ENCODE results near the gene TCN1. TPM values are rescaled to one million over a fixed set of nuclear protein-coding genes. Genes with fewer than 3 reads are reported as not detected.
"Not testable (repeated sequence)": the region's sequence is repeated elsewhere in the genome, so short reads cannot be mapped to it uniquely, and the experiment has no call there.

TCN1 gene, protein sequence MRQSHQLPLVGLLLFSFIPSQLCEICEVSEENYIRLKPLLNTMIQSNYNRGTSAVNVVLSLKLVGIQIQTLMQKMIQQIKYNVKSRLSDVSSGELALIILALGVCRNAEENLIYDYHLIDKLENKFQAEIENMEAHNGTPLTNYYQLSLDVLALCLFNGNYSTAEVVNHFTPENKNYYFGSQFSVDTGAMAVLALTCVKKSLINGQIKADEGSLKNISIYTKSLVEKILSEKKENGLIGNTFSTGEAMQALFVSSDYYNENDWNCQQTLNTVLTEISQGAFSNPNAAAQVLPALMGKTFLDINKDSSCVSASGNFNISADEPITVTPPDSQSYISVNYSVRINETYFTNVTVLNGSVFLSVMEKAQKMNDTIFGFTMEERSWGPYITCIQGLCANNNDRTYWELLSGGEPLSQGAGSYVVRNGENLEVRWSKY
- total RNA-seq: 1 to 10 TPM in 1 of 6 donors, not detected in 5; 1.1 TPM

DNA sequence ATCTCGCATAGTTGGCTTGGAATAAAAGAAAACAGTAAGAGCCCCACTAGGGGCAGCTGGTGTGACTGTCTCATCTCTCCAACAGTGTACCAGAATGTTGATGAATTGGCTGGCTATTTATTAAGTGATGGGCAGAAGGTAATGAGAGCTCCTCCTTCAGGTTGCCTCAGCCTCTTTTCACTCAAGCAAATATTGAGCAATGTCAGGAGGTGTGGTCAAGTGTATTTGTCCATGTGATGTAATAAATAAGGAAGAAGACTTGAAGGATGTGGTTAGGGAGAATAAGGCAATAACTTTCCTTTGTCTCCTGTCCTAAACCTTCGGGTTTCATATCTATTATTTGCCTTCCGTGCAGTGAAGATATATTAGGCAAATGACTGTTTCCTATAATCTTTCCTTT, at the start of gene TCN1:
TSS of gene TCN1 (minus strand) at position 91 of the 400 bp plus-strand sequence. CDS start at position 74, 17 bp downstream.
- H3K36me3 ChIP-seq: no peaks in the 10 kb centered on the region
- DNase-seq (peak in 1 of 2 donors; percentile 27), ATAC-seq (ENCODE audit: low FRiP score in 2 of 2) (peak in 1 of 2 donors; percentile 46)
- 48 to 65% methylated on average over 3 of the region's 3 CpGs for WGBS, 2 donors
- no peaks in the 10 kb centered on the region for H3K27me3 ChIP-seq
- no peaks in the 10 kb centered on the region for H3K4me1 ChIP-seq
- TF ChIP-seq POLR2AphosphoS5 (IDR thresholded peaks at IDR 0.05) (no peak), EP300 (IDR thresholded peaks at IDR 0.05) (no peak), POLR2A (IDR thresholded peaks at IDR 0.05) (no peak)
- TF ChIP-seq, protein P1, sequence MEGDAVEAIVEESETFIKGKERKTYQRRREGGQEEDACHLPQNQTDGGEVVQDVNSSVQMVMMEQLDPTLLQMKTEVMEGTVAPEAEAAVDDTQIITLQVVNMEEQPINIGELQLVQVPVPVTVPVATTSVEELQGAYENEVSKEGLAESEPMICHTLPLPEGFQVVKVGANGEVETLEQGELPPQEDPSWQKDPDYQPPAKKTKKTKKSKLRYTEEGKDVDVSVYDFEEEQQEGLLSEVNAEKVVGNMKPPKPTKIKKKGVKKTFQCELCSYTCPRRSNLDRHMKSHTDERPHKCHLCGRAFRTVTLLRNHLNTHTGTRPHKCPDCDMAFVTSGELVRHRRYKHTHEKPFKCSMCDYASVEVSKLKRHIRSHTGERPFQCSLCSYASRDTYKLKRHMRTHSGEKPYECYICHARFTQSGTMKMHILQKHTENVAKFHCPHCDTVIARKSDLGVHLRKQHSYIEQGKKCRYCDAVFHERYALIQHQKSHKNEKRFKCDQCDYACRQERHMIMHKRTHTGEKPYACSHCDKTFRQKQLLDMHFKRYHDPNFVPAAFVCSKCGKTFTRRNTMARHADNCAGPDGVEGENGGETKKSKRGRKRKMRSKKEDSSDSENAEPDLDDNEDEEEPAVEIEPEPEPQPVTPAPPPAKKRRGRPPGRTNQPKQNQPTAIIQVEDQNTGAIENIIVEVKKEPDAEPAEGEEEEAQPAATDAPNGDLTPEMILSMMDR (IDR thresholded peaks at IDR 0.05): no peak
- H3K27ac ChIP-seq: peak within 1 kb of the TSS in 1 of 4 donors; percentile 27
- H3K4me3 ChIP-seq: no peak within 1 kb of the TSS
- H3K9me3 ChIP-seq: no peaks in the 10 kb centered on the region

DNA sequence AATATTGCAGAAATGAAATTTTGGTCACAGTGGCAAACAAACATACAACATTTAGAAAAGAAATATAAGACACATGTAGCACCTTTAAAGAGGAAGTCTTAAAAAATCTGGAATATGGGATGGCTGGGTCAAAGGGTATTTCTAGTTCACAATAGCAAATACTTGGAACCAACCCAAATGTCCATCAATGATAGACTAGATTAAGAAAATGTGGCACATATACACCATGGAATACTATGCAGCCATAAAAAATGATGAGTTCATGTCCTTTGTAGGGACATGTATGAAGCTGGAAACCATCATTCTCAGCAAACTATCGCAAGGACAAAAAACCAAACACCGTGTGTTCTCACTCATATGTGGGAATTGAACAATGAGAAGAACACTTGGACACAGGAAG, 37.3 kb upstream of the TCN1 start:
- not testable (repeated sequence) for H3K27me3 ChIP-seq; H3K4me3 ChIP-seq; DNase-seq; H3K36me3 ChIP-seq; H3K27ac ChIP-seq; ATAC-seq (ENCODE audit: low FRiP score in 2 of 2); H3K4me1 ChIP-seq; H3K9me3 ChIP-seq
- 90 to 100% methylated on average over 2 of the region's 2 CpGs for WGBS, 2 donors

DNA sequence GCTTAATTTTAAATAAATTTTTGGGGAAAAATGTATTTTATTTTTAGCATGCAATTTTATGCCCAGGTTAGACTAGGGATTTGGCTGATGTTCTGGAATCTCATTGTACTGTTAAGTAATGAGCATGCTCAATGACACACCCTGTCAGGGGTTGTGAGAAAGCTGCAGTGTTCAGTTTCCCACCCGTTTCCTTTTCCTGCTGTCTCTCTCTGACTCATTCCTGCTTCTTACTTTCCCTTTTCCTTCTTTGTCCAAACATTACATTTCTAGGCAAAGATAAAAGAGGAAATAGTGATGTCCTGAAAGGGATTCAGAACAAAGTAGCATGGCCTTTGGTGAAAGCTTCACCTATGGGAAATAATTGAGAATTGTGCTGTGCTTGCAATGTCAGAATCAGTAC, 35.0 kb upstream of the TCN1 start:
- Histone ChIP-seq H3K27me3 (no peaks in the 10 kb centered on the region), H3K4me3 (no peak overlapping the region), H3K27ac (no peak overlapping the region), H3K4me1 (no peaks in the 10 kb centered on the region), H3K9me3 (peaks cover 0 to 4% (median 2%) of the 10 kb centered on the region in 4 donors), H3K36me3 (no peaks in the 10 kb centered on the region)
- ATAC-seq (ENCODE audit: low FRiP score in 2 of 2) (peak in 1 of 2 donors; percentile 36), DNase-seq (no peak)
- TF ChIP-seq POLR2AphosphoS5 (IDR thresholded peaks at IDR 0.05) (no peak), EP300 (IDR thresholded peaks at IDR 0.05) (no peak), POLR2A (IDR thresholded peaks at IDR 0.05) (no peak)
- TF ChIP-seq, protein P1 (IDR thresholded peaks at IDR 0.05): no peak
- 25 to 42% methylated on average over 1 of the region's 1 CpG for WGBS, 2 donors

DNA sequence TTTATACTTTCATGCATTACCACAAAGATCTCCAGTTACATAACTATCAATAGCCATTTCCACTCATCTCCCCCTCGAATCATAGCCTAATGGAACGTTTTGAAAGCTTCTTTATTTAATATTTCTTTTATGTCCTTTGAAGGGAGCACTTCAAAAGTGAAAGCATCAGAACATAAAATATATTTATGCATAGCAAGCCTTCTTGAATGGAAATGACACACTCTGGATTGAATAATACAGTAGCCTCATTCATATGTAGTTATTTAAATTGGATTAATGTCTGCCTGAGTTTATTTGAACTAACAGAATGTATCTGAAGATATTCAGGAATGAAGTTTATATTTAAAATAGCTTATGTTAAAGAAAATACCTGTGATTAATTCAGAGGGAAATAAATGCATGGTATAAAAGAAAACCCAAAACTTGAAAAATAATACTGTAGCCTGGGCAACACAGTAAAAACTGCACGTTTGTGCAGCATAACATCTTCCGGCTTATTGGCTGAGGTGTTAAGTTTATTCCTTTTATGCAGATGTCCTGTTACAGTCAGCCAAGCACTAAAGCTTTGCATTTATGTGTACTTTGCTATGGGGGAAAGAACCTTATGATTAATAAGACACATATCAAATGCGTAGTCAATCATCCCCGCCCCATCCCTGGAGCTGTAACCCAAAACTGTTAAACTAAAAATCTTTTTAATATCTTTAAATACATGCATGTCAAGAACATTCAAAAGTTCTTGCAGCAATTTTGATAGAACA, 34.3 kb upstream of the TCN1 start:
- Histone ChIP-seq H3K4me1 (no peaks in the 10 kb centered on the region), H3K27me3 (no peaks in the 10 kb centered on the region), H3K27ac (no peak overlapping the region), H3K36me3 (no peaks in the 10 kb centered on the region), H3K4me3 (no peak overlapping the region), H3K9me3 (peaks cover 0 to 4% (median 2%) of the 10 kb centered on the region in 4 donors)
- DNase-seq (no peak), ATAC-seq (ENCODE audit: low FRiP score in 2 of 2) (no peak)
- TF ChIP-seq POLR2AphosphoS5 (IDR thresholded peaks at IDR 0.05) (no peak), EP300 (IDR thresholded peaks at IDR 0.05) (no peak), POLR2A (IDR thresholded peaks at IDR 0.05) (no peak)
- TF ChIP-seq, protein P1 (IDR thresholded peaks at IDR 0.05): no peak
- WGBS, 2 donors: 76 to 77% methylated on average over 6 of the region's 6 CpGs

DNA sequence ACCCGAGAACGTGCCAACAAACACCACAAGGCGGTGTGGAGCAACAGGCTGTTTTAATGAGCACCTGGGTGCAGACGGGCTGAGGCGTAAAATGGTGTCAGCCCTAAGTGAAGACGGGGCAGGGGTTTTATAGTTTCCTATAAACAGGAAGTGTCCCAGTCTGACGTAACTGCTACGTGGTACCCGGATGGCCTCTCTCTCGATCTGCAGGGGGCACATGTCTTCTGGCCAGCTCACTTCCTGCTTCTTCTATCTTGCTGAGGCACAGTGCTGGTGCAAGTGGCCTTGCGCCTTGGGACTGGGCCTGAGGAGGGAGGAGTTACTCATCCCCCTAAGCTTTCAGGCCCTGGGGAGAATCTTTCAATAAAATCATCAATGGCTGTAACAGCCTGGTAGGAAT, 33.2 kb upstream of the TCN1 start:
- no peak overlapping the region for H3K27ac ChIP-seq
- DNase-seq (no peak), ATAC-seq (ENCODE audit: low FRiP score in 2 of 2) (no peak)
- H3K4me3 ChIP-seq: no peak overlapping the region
- no peaks in the 10 kb centered on the region for H3K36me3 ChIP-seq
- peaks cover 0 to 4% (median 2%) of the 10 kb centered on the region in 4 donors for H3K9me3 ChIP-seq
- H3K27me3 ChIP-seq: no peaks in the 10 kb centered on the region
- no peak for TF ChIP-seq EP300 (IDR thresholded peaks at IDR 0.05)
- TF ChIP-seq POLR2AphosphoS5 (IDR thresholded peaks at IDR 0.05): no peak
- TF ChIP-seq, protein P1 (IDR thresholded peaks at IDR 0.05): no peak
- no peak for TF ChIP-seq POLR2A (IDR thresholded peaks at IDR 0.05)
- 68 to 83% methylated on average over 10 to 11 of the region's 11 CpGs for whole genome bisulfite sequencing, 2 donors
- H3K4me1 ChIP-seq: no peaks in the 10 kb centered on the region

Data from upper lobe of left lung (tissue), 6 donors.